NCI-H774 (cell line): Measurements from ENCODE around the gene SOWAHA.

ENCODE experiments used
- DNase-seq: peaks from one replicate; lab custom pipeline; 2025; lab: John Stamatoyannopoulos, UW

Gene SOWAHA

DNA sequence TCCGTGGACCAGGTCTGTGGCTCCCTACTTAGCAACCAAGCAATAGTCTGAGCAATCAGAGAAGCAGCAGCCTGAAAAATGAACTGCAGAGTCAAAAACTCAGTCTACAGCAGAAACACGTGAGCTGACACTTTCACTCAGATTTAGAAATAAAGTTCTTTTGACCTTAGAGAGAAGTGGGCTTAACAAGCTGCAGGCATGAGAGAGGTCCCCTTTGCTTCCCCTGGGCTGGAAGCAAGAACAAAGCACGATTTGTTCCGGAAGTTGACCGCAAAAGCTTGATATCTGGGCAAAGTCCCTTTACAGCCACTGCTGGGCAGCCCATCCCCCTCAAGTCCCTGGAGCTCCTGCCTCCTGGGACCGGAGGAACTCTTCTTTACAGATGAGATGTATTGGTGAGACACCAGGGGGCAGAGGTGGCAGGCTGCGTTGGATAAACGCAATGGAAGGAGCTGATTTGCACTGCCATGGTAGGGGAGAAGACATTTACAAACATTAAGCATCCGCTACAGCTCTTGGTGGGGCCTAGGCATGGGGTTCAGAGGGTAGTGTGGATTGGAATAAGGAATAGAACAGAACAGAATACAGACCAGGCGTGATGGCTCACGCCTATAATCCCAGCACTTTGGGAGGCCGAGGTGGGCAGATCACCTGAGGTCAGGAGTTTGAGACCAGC, 5.8 kb upstream of the SOWAHA start:
- DNase-seq, result no peak

- DNase-seq, result no peak
These were observed 4.7 kb upstream of the SOWAHA start for GRCh38 chr5:132808448-132808847.

DNA sequence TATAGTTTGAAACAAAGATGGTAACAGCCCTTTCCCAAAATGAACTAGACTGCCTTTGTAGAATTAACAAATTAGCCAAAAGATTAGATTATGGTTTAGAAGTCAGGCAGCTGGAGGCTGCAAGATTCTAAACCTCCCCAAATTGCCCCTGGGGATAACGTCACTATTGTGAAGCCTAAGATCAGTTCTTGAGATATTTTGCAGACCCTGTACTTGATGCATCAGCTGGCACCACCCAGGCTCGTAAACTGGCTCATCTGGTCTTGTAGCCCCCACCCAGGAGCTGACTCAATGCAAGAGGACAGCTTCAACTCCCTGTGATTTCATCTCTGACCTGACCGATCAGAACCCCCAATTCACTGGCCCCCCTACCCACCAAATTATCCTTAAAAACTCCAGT, 4.2 kb upstream of the SOWAHA start:
- no peak for DNase-seq

DNA sequence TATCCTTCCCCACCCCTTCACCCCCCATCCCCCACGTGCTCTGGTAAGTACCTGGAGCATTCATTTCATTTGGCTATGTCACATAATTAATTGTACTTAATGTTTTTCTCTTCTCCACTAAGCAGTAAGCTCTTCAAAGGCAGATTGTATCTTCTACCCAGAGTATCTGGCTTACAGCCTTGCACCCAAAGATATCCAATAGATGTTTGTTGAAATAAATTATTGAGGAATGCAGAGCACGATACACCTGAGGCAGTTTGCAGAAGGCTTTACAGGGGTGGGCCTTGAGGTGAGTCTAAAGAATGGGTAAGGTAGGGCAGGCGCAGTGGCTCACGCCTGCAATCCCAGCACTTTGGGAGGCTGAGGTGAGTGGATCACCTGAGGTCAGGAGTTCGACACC, 2.5 kb upstream of the SOWAHA start:
- no peak for DNase-seq

- no peak for DNase-seq
These were observed 858 bp upstream of the SOWAHA start for GRCh38 chr5:132812123-132812765.

- no peak for DNase-seq
These were observed 749 bp downstream of the SOWAHA start for GRCh38 chr5:132813599-132814502.

- no peak for DNase-seq
These were observed 1.6 kb downstream of the SOWAHA start for GRCh38 chr5:132814503-132815294.

GRCh38 chr5:132815454-132815853, 2.4 kb downstream of the SOWAHA start:
- no peak for DNase-seq

- no peak for DNase-seq
These were observed 3.0 kb downstream of the SOWAHA start for GRCh38 chr5:132816083-132816482.

- no peak for DNase-seq
These were observed 3.5 kb downstream of the SOWAHA start for GRCh38 chr5:132816554-132816953.

DNA sequence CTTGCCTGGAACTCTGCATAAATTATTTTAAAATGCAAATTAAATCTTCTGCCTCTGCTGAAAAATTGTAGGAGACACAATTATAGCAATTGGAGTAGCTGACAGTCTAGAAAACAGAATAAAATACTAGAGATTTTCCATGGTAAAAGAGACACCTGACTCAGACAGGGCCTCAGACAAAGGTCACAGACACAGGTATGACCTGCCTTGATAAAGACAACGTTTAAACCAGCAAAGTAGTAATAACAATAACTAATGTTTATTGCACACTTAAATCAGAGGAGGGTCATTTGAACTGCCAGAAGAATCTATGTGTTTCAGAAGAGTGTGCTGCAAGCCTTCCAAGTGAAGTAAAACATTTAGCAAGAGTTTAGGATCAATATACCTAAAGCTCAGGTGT, 3.9 kb downstream of the SOWAHA start:
- DNase-seq, result no peak

- no peak for DNase-seq
These were observed 6.4 kb downstream of the SOWAHA start for GRCh38 chr5:132819468-132819867.

DNA sequence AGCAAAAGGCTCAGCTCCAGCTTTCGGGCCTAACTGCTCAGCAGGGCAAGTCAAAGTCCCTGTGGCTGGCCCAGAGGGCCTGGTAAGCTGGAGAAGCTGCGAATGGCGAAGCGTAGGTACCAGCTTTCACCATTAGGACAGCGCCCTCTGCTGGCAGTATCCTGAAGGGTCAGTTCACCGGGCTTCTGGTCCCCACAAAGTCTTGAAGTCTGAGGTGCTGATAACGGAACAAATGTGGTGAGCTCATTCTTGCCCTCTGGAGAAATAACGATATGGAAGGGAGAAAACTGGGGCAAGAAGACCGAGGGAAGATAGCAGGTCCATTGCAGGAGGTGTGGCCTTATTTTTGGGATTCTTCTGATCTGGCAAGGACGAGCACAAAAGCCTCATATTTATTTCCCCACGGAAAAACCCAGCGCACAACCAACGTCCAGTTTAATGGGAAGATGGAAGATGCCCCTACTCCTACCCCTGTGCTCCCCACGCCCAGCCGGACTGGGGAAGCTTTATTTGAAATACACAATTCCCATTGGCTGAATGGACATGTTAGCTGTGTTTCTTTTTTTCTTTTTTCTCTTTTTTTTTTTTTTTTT, 7.2 kb downstream of the SOWAHA start:
- peak; percentile 76 for DNase-seq

- DNase-seq, result no peak
These were observed 8.2 kb downstream of the SOWAHA start for GRCh38 chr5:132821350-132821749.

DNA sequence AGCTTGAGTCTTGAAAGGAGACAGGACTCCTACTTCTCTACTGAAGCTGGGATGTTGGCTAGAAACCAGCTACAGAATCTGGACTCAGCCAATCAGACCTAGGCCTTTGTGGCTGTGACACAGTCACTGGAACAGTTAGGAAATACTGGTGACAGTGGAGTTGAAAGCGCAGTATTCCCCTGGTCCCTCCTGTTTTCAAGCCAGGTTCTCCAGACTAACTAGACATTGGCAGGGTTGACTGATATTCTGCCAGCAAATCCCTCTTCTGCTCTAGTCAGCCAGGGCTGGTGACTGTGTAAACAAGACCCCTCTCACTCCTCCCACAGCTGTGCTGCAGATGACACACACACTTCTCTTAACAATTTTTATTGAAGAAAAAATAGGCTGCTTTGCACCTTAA, 8.7 kb downstream of the SOWAHA start:
- no peak for DNase-seq

DNA sequence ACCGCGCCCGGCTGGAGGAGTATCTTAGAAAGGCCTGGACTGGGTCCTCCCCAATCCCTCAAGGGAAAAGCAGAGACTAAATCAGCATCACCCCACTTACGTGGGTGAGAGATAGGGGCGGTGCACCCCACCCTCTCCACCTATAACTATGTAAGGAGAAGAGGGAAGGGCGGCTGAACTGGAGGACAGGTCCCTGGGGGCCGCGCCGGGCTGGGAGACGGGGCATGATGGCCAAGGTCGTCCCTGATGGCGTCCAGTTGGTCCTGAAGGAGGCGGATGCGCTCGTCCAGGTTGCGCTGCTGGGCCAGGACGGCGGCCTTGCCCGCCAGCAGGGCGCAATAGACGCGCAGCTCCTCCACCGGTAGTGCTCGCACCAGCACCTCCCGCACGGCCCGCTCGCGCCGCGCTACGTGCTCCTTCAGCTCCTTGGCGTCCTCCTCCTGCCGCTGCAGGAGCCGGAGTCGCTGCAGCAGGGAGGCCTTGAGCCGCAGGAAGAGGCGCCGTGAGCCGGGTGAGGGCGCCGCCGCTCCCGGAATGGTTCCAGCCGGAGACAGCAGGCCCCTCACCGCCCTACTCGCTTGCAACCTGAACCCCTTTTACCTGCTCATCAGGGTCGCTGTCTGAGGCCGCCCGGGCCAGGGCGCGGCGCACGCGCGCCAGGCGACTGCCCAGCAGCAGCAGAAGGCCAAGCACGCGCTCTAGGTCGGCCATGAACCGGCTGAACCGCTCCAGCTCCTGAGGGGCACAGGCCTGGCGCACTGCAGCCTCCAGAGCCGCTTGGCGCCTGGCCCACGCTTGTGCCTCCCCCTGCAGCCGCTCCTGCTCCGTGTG, 9.8 kb downstream of the SOWAHA start:
- no peak for DNase-seq

DNA sequence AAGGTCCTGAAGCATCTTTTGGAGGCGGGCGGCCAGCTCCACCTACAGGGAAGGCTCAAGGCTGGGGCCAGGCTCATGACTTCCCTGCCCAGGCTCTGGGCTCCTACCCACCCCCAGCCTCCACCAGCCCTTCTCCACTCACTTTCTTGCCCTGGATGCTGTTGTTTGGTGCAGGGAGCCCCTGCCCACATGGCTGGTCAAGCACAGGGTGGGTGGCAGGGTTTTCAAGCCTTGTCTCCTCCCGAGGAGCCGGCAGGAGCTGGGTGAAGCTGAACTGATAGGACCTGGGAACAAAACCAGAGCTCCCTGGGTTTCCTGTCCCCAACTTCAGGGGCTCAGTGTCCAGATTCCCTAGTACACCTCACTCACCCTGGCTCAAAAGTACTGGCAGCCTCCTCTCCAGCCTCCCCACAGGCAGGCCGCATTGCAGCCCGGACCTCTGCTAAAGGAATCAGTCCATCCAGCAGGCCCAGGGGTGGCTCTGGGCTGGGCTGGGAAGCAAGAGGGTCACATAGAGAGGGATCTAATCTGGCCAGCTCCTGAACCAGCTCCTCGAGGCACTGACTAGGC, 10.5 kb downstream of the SOWAHA start:
- DNase-seq, result no peak

DNA sequence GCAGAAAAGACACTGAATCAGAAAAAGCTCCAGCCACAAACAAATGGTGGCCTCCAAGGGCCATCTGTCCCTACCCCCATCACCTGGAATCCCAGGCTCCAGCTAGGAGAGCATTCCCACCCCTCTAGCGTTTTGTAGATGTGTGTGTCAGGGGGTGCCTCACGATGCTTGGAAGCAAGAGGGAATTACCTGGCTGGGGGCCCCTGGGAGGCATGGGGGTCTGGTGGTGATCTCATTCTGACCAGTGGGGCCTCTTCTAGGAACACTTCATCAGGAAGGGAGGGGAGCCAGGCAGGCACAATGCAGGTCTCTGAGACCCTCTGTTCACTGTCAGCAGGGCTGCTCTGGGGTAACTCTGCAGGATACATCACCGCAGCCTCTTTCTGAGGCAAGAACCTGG, 11.3 kb downstream of the SOWAHA start:
- no peak for DNase-seq

DNA sequence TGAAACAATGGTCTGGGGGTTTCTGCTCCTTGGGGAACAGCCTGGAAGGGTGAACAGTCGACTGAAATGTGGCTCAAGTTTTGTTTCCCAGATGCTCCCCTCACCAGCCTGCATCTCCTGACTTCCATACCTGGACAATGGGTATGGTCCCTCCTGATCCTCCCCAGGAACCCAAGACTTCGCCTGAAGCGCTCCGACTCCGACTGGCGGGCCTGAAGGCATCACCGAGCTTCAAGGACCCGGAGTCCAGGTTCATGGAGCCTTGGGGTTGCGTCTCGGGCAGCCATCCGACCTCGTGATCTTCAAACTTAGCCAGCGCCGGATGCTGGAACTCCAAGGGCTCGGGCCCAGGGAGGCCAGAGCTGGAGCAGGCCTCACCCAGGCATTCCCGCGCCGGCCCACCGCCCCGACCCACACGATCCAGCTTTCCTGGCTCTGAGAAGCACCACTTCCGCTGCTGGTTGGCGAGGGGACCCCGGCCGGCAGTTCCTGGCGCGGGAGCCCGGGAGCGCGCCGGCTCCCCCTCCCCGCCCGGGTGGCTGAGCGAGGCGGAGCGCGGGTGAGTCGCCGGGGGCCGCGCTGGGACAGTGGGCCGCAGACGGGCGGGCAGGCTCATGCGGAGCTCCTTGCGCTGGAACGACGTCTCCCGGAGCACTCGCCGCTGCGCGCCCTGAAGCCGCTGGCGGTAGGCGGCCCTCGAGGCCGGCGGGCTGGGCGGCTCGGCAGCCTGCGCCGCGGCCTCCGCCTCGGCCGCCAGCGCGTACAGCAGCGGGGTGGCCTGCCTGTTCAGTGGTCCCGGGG, 12.1 kb downstream of the SOWAHA start:
- no peak for DNase-seq
